H1 (cell line): ENCODE results near the gene PRCD. TPM values are rescaled to one million over a fixed set of nuclear protein-coding genes. Genes with fewer than 3 reads are reported as not detected.

Experiments
- CTCF ChIA-PET: fragments of 300-600 bp; sonication (Branson Sonifier 250); formaldehyde crosslinking; loops from one replicate; lab custom pipeline; 2021; ENCODE audit not compliant: partially characterized antibody; lab: Charles Lee
- POLR2A ChIA-PET: fragments of 300-600 bp; sonication (Branson Sonifier 250); formaldehyde crosslinking; loops from one replicate; lab custom pipeline; 2021; ENCODE audit warnings: inconsistent platforms; ENCODE audit not compliant: partially characterized antibody; lab: Charles Lee
- DNase-seq, 2 experiments: peaks; one replicate each; pipeline versions ENCODE4 v3.0.0 to v3.0.0-alpha.2; 2010 to 2022; ENCODE audit warnings: low spot score in 2 of 2, low read depth in 1 of 2, mixed read lengths in 1 of 2
- FAIRE-seq: peaks from 2 replicates; lab custom pipeline; 2011; peaks lifted over from hg19 to GRCh38; lab: Jason Lieb, UNC
- H2AFZ ChIP-seq: 2 replicates; pipeline ENCODE4 v1.8.1; 2012; ENCODE audit warnings: low read length, inconsistent platforms
- H2AK5ac ChIP-seq: 2 replicates; pipeline ENCODE4 v1.6.1; 2013; ENCODE audit warnings: low read depth, low read length
- H2BK120ac ChIP-seq: replicated peaks from 2 replicates; pipeline ENCODE3; 2013; ENCODE audit warnings: low read depth, low read length, inconsistent platforms
- H2BK12ac ChIP-seq: 2 replicates; pipeline ENCODE4 v1.6.1; 2013; ENCODE audit warnings: low read depth, low read length
- H2BK15ac ChIP-seq: 2 replicates; pipeline ENCODE4 v1.6.1; 2013; ENCODE audit warnings: low read length
- H2BK20ac ChIP-seq: 2 replicates; pipeline ENCODE4 v1.6.1; 2013; ENCODE audit warnings: low read length
- H2BK5ac ChIP-seq: 2 replicates; pipeline ENCODE4 v1.6.1; 2013; ENCODE audit warnings: low read depth, low read length
- H3K14ac ChIP-seq: 2 replicates; pipeline ENCODE4 v1.6.1; 2013; ENCODE audit warnings: inconsistent platforms; ENCODE audit not compliant: insufficient read length
- H3K18ac ChIP-seq: 2 replicates; pipeline ENCODE4 v1.6.1; 2013; ENCODE audit warnings: low read length; ENCODE audit errors: extremely low read depth
- H3K23ac ChIP-seq: 2 replicates; pipeline ENCODE4 v1.6.1; 2013; ENCODE audit warnings: inconsistent platforms; ENCODE audit not compliant: insufficient read length
- H3K23me2 ChIP-seq: 2 replicates; pipeline ENCODE4 v1.6.1; 2013; ENCODE audit warnings: low read depth, low read length
- H3K27ac ChIP-seq: 2 replicates; pipeline ENCODE4 v1.6.1; 2011; ENCODE audit warnings: low read depth, low read length, inconsistent platforms
- H3K27me3 ChIP-seq, 4 experiments: replicated peaks in 1 of 4; 1 replicate in 1 of 4; 2 replicates in 3 of 4; pipeline versions ENCODE4 v1.6.1 to v1.8.1; 2011 to 2013; ENCODE audit warnings: low read length in 3 of 4, mild to moderate bottlenecking in 3 of 4, inconsistent platforms in 2 of 4, mixed read lengths in 2 of 4, moderate library complexity in 1 of 4; ENCODE audit not compliant: control insufficient read depth in 3 of 4, insufficient read depth in 3 of 4; ENCODE audit errors: extremely low read depth in 1 of 4
- H3K36me3 ChIP-seq, 4 experiments: 2 replicates each; pipeline versions ENCODE4 v1.6.1 to v1.8.1; 2011 to 2013; ENCODE audit warnings: mild to moderate bottlenecking in 4 of 4, low read length in 3 of 4, moderate library complexity in 2 of 4, control low read depth in 1 of 4, inconsistent platforms in 1 of 4; ENCODE audit not compliant: insufficient read depth in 4 of 4, control insufficient read depth in 2 of 4
- H3K4ac ChIP-seq: replicated peaks from 2 replicates; pipeline ENCODE3; 2013; ENCODE audit warnings: low read length, low read depth, mixed read lengths, inconsistent platforms; ENCODE audit not compliant: insufficient read length
- H3K4me1 ChIP-seq, 4 experiments: replicated peaks in 1 of 4; 1 replicate in 1 of 4; 2 replicates in 3 of 4; pipeline versions ENCODE4 v1.6.1 to v1.8.1; 2011 to 2013; ENCODE audit warnings: low read length in 3 of 4, inconsistent platforms in 2 of 4, mixed read lengths in 1 of 4; ENCODE audit not compliant: insufficient read depth in 4 of 4, control insufficient read depth in 3 of 4
- H3K4me2 ChIP-seq, 2 experiments: 2 replicates each; pipeline versions ENCODE4 v1.6.1 to v1.8.1; 2011 to 2013; ENCODE audit warnings: low read depth in 2 of 2, low read length in 2 of 2, control low read depth in 1 of 2, inconsistent platforms in 1 of 2, mild to moderate bottlenecking in 1 of 2; ENCODE audit not compliant: insufficient read depth in 1 of 2
- H3K4me3 ChIP-seq, 4 experiments: fragments of 200-600, 300-600 bp in 1 of 4; sonication (generic), shearing (Covaris generic), sonication (Bioruptor Twin) in 1 of 4; 2 replicates each; pipeline versions ENCODE4 v1.5.1 to v1.8.1; 2011 to 2016; ENCODE audit warnings: low read length in 4 of 4, low read depth in 3 of 4, control low read depth in 2 of 4, inconsistent platforms in 2 of 4, mild to moderate bottlenecking in 2 of 4, mixed read lengths in 1 of 4, moderate library complexity in 1 of 4; ENCODE audit not compliant: insufficient read depth in 2 of 4; ENCODE audit errors: extremely low read depth in 1 of 4
- H3K56ac ChIP-seq: replicated peaks from 2 replicates; pipeline ENCODE3; 2013; ENCODE audit warnings: low read depth, mild to moderate bottlenecking, mixed read lengths, low read length, inconsistent platforms; ENCODE audit not compliant: insufficient read length
- H3K79me1 ChIP-seq: 2 replicates; pipeline ENCODE4 v1.6.1; 2013; ENCODE audit warnings: low read depth, low read length, control low read depth
- H3K79me2 ChIP-seq, 2 experiments: 2 replicates each; pipeline versions ENCODE4 v1.6.1 to v1.8.1; 2012 to 2013; ENCODE audit warnings: low read length in 2 of 2, mild to moderate bottlenecking in 2 of 2, inconsistent platforms in 1 of 2; ENCODE audit not compliant: insufficient read depth in 2 of 2, control insufficient read depth in 1 of 2
- H3K9ac ChIP-seq, 4 experiments: replicated peaks in 1 of 4; 1 replicate in 1 of 4; 2 replicates in 3 of 4; pipeline versions ENCODE4 v1.6.1 to v1.8.1; 2011 to 2013; ENCODE audit warnings: low read depth in 3 of 4, low read length in 3 of 4, control low read depth in 2 of 4, mild to moderate bottlenecking in 2 of 4, moderate library complexity in 2 of 4, inconsistent platforms in 1 of 4; ENCODE audit errors: extremely low read depth in 1 of 4
- H3K9me3 ChIP-seq, 2 experiments: 2 replicates each; pipeline versions ENCODE4 v1.6.1 to v1.8.1; 2012 to 2013; ENCODE audit warnings: mild to moderate bottlenecking in 2 of 2, moderate library complexity in 2 of 2, control low read depth in 1 of 2, inconsistent platforms in 1 of 2, low read depth in 1 of 2, low read length in 1 of 2, mixed read lengths in 1 of 2; ENCODE audit not compliant: insufficient read depth in 2 of 2
- H4K20me1 ChIP-seq, 2 experiments: replicated peaks in 1 of 2; 2 replicates each; pipeline versions ENCODE3 to v1.8.1; 2011 to 2013; ENCODE audit warnings: inconsistent platforms in 2 of 2, low read length in 2 of 2, mild to moderate bottlenecking in 1 of 2; ENCODE audit not compliant: insufficient read depth in 2 of 2, control insufficient read depth in 1 of 2
- H4K5ac ChIP-seq: 2 replicates; pipeline ENCODE4 v1.6.1; 2013; ENCODE audit warnings: low read length, low read depth, mixed read lengths, inconsistent platforms; ENCODE audit not compliant: insufficient read length
- H4K8ac ChIP-seq: 2 replicates; pipeline ENCODE4 v1.8.0; 2013; ENCODE audit warnings: mild to moderate bottlenecking, moderate library complexity, low read length, inconsistent platforms; ENCODE audit not compliant: insufficient read depth; ENCODE audit errors: extremely low read depth
- H4K91ac ChIP-seq: replicated peaks from 2 replicates; pipeline ENCODE3; 2013; ENCODE audit warnings: low read length, mixed read lengths, inconsistent platforms; ENCODE audit not compliant: insufficient read length
- BCL11A ChIP-seq, 2 experiments: IDR thresholded peaks; one replicate each; pipeline ENCODE4 v1.6.1; 2011; ENCODE audit warnings: low read depth in 2 of 2, low read length in 2 of 2, mild to moderate bottlenecking in 2 of 2
- CHD2 ChIP-seq: IDR thresholded peaks from 2 replicates; pipeline ENCODE4 v1.6.1; 2012; ENCODE audit warnings: low read length, improper control_type of control experiment
- EP300 ChIP-seq, 2 experiments: IDR thresholded peaks; 1 replicate in 1 of 2; 2 replicates in 1 of 2; pipeline ENCODE4 v1.6.1; 2011 to 2012; ENCODE audit warnings: low read depth in 2 of 2, low read length in 2 of 2, mild to moderate bottlenecking in 2 of 2, borderline replicate concordance in 1 of 2, inconsistent platforms in 1 of 2, moderate library complexity in 1 of 2
- FOSL1 ChIP-seq: IDR thresholded peaks from 2 replicates; pipeline ENCODE4 v1.6.1; 2011; ENCODE audit warnings: mild to moderate bottlenecking, low read depth, low read length, moderate library complexity; ENCODE audit not compliant: insufficient read depth
- NANOG ChIP-seq: IDR thresholded peaks from 2 replicates; pipeline ENCODE4 v1.6.1; 2011; ENCODE audit warnings: low read length, low read depth, mild to moderate bottlenecking, inconsistent platforms; ENCODE audit not compliant: insufficient read depth, poor library complexity, severe bottlenecking
- POLR2AphosphoS5 ChIP-seq: IDR thresholded peaks from 2 replicates; pipeline ENCODE4 v1.6.1; 2011; ENCODE audit warnings: low read depth, low read length
- RAD21 ChIP-seq, 2 experiments: IDR thresholded peaks in 1 of 2; conservative IDR thresholded peaks in 1 of 2; 2 replicates each; pipeline ENCODE4 v1.6.1; 2011; ENCODE audit warnings: low read depth in 2 of 2, low read length in 2 of 2, improper control_type of control experiment in 1 of 2, inconsistent platforms in 1 of 2, mild to moderate bottlenecking in 1 of 2, moderate library complexity in 1 of 2
- SIRT6 ChIP-seq: IDR thresholded peaks from one replicate; pipeline ENCODE4 v1.7.1; 2012; ENCODE audit warnings: low read length, inconsistent platforms
- SIX5 ChIP-seq: IDR thresholded peaks from 2 replicates; pipeline ENCODE4 v1.6.1; 2011; ENCODE audit warnings: mild to moderate bottlenecking, low read depth, low read length
- TAF7 ChIP-seq: optimal IDR thresholded peaks from 2 replicates; pipeline ENCODE3; 2011; ENCODE audit warnings: low read depth, mild to moderate bottlenecking, inconsistent platforms, low read length, moderate library complexity, borderline replicate concordance
- WGBS, 2 experiments: shearing (Covaris generic) in 1 of 2; methylation state at CpG; one replicate each; pipeline versions ENCODE4 v1.1.6 to v1.1.7; 2013 to 2015; ENCODE audit warnings: low lambda C conversion rate in 2 of 2, mixed read lengths in 2 of 2, inconsistent platforms in 1 of 2, low coverage in 1 of 2, missing lambda C conversion rate in 1 of 2; ENCODE audit not compliant: insufficient replicate concordance in 2 of 2, insufficient coverage in 1 of 2, insufficient read length in 1 of 2; ENCODE audit errors: extremely low coverage in 1 of 2, missing lambda C conversion rate in 1 of 2; 5-methylcytosine and 5-hydroxymethylcytosine counted together
- polyA plus RNA-seq, 7 experiments: library from polyadenylated mRNA; depleted of rRNA in 3 of 7; stranded (reverse) in 5 of 7; unstranded in 2 of 7; fragments of >200 nt in 5 of 7; fragments of 200-250 nt in 2 of 7; gene quantifications; 1 replicate in 5 of 7; 2 replicates in 1 of 7; 4 replicates in 1 of 7; pipeline versions ENCODE4 v1.2.1 to v1.2.3, GENCODE V29; 2011 to 2013; ENCODE audit warnings: missing spikeins in 2 of 7, mixed read lengths in 2 of 7
- total RNA-seq: library from RNA; stranded (reverse); fragmentation: NEBNext Ultra II Directional; extraction: Animal tissue kit (Norgen Biotek cat#: 25700); gene quantifications from 2 replicates; pipeline ENCODE4 v1.2.1, GENCODE V29; 2021
- TF ChIP-seq, protein P1 (sequence below): IDR thresholded peaks from 2 replicates; pipeline ENCODE4 v1.6.1; 2012; ENCODE audit warnings: inconsistent platforms

PRCD gene
- total and polyA plus RNA-seq, 2 of the 8 experiments (the other 6 are each of a cell fraction or from before 2014, with no cell fraction given), result 0.77 to 2.1 TPM

DNA sequence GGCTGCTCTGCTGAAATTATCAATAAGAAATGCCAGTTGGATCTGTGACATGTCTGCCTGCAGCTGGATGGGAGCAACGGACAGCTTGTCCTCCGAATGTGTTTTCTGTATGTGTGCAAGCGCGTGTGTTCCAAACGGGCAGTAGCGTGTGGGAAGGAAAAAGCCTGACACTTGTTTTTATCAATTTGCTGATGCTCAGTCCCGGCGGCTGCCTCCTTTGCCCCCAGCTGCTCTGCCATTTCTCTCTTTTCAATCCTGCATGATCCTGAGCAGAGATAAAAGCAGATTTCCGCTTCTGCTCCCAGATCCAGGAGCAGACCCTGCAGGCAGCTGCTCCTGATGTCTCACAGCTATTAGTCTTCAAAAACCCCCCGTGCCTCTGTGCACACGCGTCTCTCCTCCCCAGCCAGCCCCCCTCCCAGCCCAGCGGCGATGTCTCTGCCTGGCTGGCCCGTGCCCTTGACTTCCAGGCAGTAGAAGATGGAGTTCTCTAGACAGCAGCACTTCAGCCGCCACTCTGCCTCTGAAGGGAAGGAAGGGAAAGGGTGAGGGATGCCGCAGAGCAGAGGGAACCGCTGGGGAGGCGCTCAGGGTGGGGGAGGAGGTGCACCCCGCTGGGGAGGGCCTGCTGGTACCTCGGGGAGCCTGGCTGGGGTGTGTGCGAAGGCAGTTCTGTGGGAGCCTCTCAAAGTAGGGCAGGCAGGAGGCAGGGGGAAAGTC, 4.1 kb downstream of the PRCD start:
- no peak overlapping the region for H3K27ac ChIP-seq
- TF ChIP-seq POLR2AphosphoS5, result no peak
- no peak for TF ChIP-seq FOSL1
- TF ChIP-seq NANOG, result no peak
- TF ChIP-seq CHD2, result no peak
- no peak for TF ChIP-seq RAD21 (IDR thresholded peaks at IDR 0.05 in 1 of 2, conservative IDR thresholded peaks at IDR 0.05 in 1 of 2; ENCODE audit: low read depth in 2 of 2, low read length in 2 of 2)
- TF ChIP-seq BCL11A (IDR thresholded peaks at IDR 0.05; ENCODE audit: low read depth in 2 of 2, low read length in 2 of 2), result no peak
- TF ChIP-seq, protein P1, sequence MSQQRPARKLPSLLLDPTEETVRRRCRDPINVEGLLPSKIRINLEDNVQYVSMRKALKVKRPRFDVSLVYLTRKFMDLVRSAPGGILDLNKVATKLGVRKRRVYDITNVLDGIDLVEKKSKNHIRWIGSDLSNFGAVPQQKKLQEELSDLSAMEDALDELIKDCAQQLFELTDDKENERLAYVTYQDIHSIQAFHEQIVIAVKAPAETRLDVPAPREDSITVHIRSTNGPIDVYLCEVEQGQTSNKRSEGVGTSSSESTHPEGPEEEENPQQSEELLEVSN, result no peak
- TF ChIP-seq SIX5, result no peak
- TF ChIP-seq EP300 (IDR thresholded peaks at IDR 0.05; ENCODE audit: borderline replicate concordance in 1 of 2, low read depth in 2 of 2, low read length in 2 of 2), result no peak
- no peak for TF ChIP-seq TAF7
- no peak for TF ChIP-seq SIRT6

More for the DNA sequence above, 4.1 kb downstream of the PRCD start:
- Histone ChIP-seq H3K4me1 (peaks cover 0 to 35% (median 17%) of the 10 kb centered on the region in 4 experiments; a peak in 6 of 7 replicates), H3K79me1 (no peaks in the 10 kb centered on the region), H4K20me1 (peaks cover 0 to 7% of the 10 kb centered on the region in 2 experiments), H2AK5ac (no peak overlapping the region), H2BK5ac (no peak overlapping the region), H3K79me2 (no peaks in the 10 kb centered on the region; a peak in 1 of 4 replicates), H3K56ac (no peak overlapping the region), H4K8ac (no peak overlapping the region), H3K36me3 (no peaks in the 10 kb centered on the region), H3K4ac (no peak overlapping the region), H3K18ac (no peak overlapping the region), H2BK20ac (no peak overlapping the region), H3K23me2 (peaks cover 10% of the 10 kb centered on the region), H2BK15ac (no peak overlapping the region; the same call in 1 of the 2 replicates), H3K27me3 (peaks cover 0 to 10% (median 10%) of the 10 kb centered on the region in 4 experiments; a peak in 6 of 7 replicates), H3K4me3 (no peak overlapping the region), H3K9me3 (no peaks in the 10 kb centered on the region), H3K14ac (no peak overlapping the region), H2BK120ac (no peak overlapping the region), H2BK12ac (no peak overlapping the region), H4K91ac (peak overlapping the region; percentile 18), H4K5ac (no peak overlapping the region), H3K23ac (no peak overlapping the region), H2AFZ (no peak overlapping the region), H3K4me2 (peak overlapping the region in 1 of 2 experiments; percentile 19; a peak in 2 of 4 replicates), H3K9ac (no peak overlapping the region)
- ChIA-PET POLR2A (interaction anchor here (1.0 to 3.7 kb wide), 8 partner anchors 7 to 42 kb away, joined by 3 to 27 read pairs (median 4); partner anchors contain the start of gene RHBDF2), CTCF (interaction anchor here (0.6 to 15.6 kb wide), 8 partner anchors 10 to 85 kb away, joined by 3 to 260 read pairs (median 14); no protein-coding TSS in a partner anchor)
- FAIRE-seq (no peak), DNase-seq (no peak)
- 64% methylated on average over 22 of the region's 22 CpGs; no CpG with 5 or more reads in 1 of the 2 experiments for WGBS, 2 experiments
